Central memory CD4-positive, alpha-beta T cell (primary cell): Measurements from ENCODE around the gene SCARB1.

Experiments used
- DNase-seq: peaks from one replicate; pipeline ENCODE4 v3.0.0; 2022

Gene SCARB1

DNA sequence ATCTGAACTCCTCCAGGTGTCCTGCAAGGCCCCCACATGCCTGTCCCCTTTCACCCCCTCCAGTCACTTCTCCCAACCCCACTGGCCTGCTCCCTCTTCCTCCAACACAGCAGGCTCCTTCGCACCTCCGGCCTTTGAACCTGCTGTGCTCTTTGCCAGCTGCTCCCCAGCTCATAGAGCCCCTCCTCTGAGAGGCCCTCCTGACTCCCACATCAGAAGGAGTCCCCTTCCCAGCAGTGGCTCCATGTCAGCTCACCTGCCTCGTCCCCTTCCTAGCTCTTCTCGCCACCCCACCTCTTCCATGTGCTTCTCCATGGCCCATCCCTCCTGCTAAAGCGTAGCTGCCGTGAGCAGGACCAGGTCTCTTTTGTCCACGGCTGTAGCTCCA lies 22.1 kb downstream of the SCARB1 start:
- DNase-seq = no peak

DNA sequence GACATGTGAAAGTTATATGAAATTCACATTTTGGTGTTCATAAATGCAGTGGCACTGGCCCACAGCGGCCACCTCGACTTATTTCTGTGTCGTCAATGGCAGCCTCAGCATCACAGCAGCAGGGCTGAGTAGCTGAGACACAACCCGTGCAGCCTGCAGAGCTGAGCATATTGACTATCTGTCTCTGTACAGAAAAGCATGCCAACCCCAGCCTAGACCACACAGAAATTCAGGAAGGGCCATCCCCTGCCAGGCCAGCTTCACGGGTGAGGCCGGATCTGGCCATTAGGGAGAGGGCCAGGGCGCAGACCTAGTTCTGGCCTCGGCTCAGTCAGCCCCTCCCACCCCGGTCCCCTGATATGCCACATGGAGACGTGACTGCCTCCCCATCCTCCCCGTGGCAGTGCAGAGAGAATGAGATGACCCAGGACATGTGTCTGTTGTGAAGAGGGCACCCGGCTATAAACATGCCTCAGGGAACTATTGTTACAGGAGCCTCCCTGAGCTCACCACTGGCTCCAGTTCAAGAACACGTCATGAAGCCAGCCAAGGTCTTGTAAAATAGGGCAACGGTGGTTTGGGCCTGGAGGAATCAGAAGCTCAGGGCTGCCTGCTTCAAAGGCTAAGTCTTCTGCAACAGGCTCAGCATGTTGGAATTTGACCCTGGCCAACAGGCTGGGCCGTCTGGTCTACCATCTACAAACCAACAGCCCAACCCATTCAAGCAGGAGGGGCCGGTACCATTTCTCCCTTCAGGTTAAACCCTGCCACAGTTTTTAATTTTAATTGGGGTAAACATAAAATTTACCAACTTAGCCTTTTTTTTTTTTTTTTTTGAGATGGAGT lies 25.5 kb downstream of the SCARB1 start:
- no peak for DNase-seq

DNA sequence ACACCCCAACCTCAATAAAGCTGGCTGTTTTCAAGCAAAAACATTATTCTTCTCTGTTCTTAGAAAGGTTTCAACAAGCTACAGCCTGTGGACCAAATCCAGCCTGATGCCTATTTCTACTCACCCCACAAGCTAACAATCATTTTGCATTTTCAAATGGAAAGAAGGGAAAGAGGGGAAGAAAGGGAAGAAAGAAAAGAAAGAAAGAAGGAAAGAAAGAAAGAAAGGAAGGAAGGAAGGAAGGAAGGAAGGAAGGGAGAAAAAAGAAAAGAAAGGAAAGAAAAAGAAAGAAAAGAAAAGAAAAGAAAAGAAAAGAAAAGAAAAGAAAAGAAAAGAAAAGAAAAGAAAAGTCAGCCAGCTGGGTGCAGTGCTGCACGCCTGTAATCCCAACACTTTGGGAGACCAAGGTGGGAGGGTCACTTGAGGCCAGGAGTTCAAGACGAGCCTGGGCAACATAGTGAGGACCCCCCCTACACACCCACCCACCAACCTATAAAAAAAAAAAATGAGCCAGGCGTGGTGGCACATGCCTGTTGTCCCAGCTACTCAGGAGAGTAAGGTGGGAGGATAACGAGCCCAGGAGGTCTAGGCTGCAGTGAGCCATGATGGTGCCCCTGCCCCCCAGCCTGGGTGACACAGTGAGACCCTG lies 26.3 kb downstream of the SCARB1 start:
- DNase-seq = no peak

DNA sequence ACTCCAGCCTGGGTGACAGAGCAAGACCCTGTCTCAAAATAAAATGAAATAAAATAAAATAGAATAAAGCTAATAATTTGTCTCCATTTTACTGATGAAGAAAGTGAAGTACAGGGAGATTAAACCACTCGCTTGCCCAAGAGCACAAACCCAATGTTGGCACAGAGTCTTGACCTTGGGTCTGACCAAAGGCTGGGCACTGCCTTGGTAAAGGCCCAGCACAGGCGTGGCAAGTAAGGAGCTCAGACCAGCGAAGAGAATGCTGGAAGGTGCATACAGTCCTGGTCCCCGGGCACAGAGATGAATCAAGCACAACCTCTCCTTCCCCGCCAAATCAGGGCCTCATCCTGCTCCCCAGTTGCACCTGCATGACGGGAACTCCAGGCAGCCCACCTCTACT lies 26.9 kb downstream of the SCARB1 start:
- no peak for DNase-seq

DNA sequence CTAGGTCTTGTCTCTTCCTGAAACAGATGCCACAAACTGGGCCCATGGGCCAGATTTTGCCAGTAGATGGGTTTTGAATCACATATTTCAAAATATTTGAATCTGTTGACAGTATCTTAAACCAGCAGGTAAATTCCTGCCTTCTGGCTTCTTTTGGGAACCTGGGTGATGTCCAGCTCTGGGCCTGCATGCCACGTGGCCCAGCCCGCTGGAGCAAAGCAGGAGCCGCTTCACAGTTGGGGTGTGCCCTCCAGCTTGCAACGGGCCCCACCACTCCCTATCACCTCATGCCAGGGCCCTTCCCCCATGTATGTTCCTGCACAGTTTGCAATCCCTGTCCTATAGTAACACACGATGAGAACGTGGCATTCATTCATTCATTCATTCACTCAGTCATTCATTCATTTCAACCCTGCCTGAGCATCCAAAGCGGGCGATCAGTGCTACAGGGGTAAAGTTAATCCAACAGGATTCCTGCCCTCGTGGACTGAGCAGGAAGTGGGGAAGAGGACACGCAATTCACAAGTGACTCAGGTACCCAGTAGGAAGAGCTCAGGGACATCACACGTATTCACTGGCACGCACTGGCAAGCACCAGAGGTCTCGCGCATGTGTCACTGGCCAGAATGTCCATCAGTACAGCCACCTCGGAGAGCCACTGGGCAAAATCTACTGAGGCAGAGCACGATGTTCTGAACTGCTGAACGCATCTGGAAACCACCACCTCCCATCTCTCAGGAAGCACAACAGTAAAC lies 27.8 kb downstream of the SCARB1 start:
- no peak for DNase-seq

DNA sequence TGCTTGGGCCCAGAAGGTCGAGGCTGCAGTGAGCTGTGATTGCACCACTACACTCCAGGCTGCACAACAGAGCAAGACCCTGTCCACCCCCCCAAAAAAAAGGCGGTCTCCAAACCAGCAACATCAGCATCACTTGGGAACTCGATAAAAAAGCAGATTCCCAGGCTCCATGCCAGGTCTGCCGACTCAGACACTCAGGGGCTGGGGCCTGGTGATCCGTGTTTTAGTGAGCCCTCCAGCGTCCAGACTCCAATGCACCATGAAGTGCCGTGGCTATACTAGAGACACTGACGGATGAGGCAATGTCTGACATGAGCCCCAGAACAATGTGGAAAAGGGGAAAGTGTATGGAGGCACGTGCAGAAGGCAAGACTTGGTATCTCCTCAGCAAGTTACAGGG lies 28.8 kb downstream of the SCARB1 start:
- DNase-seq = no peak

DNA sequence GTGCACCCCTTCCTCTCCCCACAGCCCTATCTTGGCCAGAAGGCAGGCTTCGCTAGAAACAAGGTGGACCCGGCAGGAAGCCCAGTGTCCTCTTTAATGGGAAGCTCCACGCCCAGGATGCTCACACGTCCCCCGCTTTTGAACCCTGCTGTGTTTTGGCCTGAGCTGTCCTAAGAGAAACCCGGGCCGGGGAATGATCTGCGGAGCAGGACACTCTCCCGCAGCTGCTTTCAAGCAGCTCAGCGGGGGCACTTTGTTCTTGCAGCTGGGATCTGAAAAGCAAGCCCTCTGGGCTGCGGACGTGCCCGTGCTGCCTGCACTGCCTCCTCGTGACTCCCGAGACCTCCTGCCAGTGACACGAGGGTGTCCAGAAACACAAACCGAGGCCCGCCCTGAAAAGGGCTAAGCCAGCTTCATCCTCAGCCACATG lies 30.0 kb downstream of the SCARB1 start:
- no peak for DNase-seq

DNA sequence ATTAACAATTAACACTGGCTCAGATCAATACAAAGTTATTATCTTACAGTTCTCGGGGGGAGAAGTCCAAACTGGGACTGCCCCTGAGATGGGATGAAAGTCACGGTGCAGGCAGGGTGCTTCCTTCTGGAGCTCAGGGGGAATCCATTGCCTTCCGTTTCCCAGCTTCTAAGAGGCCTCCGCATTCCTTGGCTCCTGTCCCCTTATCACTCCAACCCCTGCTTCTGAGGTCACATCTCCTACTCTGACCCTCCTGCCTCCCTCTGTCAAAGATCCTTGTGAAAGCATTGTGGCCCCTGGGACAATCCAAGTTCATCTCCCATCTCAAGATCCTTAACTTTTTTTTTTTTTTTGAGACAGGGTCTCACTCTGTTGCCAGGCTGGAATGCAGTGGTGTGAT lies 30.8 kb downstream of the SCARB1 start:
- DNase-seq = no peak

DNA sequence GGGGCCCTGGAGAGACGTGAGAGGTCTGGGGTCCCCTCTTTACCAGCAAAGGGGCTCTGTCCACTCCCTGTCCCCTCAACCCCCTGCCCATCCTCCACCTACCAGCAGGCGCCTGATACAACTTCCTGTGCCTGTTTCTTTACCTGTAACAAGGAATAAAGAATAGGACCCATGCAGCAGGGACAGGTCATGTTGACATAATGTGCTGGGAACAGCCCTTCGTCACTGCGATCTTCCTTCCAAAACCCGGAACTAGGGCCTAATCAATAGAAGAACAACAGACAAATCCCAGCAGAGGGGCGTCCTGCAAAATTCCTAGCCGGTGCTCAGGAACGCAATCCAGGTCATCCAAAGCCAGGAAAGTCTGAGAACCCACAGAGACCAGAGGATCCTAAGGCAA lies 32.1 kb downstream of the SCARB1 start:
- no peak for DNase-seq

DNA sequence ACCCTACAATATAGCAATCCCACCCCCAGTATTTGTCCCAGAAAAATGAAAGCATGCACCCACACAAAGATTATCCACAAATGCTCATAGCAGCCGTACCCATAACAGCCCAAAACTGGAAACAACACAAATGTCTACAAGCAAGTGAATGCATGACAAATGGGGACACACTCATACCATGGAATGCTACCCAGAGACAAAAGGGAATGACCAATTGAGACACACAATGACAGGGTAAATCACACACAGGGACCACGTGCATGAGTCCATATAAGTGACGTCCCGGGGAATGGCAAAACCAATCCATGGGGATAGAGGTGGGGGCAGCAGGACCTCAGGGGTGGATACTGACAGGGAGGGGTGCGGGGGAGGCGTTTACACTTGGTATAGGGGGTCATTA lies 33.4 kb downstream of the SCARB1 start:
- no peak for DNase-seq

DNA sequence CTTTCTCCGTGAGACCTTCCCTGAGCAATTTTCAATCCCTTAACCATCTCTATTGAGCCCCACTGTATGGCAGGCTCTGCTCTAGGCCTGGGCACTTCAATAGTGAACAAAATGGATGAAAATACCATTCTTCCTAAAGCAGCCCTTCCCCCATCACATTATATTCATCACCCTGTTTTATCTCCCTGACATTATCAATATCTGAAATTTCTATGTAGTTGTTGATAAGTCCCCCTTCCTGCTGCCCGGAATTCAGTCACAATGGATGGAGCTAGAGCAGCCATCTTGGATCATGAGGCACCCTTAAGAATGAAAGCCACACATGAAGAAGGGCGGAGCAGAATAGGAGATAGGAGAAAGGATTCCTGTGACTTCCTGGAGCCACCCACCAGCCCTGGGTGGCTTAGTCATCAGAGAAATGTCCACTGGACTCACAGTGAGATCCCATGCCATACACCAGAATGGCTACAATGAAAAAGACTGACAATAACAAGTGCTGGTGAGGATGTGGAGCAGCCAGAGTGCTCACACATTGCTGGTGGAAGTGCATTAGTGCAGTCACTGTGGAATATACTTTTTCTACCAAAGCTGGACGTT lies 33.9 kb downstream of the SCARB1 start:
- DNase-seq = no peak

DNA sequence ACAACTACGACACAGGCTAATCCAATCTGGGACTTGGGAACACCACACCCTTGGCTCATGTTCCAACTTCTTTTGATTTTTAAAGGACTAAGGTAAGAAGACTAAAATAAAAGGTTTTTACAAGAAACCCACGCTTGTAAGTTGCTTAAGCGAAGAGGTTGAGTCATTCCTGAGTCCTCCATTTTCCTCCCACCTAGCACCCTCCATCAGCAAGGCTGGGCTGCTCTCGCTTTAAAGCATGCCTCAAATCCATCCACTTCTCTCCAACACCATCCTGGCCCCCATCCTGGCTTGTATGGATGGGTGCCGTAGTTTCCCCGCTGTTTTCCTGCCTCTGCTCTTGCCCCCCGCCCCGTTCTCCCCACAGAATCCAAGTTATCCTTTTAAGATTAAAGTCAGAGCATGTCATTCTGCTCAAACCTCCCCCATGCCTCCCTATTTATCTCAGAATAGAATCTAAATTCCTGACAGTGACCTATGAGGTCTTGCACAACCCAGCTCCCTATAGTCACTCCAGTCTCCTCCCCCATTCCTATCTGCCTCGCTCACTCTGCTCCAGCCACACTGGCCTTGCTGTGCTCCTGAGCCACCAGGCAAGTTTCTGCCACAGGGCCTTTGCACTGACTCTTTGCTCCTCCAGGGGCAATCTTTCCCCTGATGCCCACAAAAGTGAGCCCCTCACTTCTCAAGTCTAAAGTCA lies 34.5 kb downstream of the SCARB1 start:
- no peak for DNase-seq

DNA sequence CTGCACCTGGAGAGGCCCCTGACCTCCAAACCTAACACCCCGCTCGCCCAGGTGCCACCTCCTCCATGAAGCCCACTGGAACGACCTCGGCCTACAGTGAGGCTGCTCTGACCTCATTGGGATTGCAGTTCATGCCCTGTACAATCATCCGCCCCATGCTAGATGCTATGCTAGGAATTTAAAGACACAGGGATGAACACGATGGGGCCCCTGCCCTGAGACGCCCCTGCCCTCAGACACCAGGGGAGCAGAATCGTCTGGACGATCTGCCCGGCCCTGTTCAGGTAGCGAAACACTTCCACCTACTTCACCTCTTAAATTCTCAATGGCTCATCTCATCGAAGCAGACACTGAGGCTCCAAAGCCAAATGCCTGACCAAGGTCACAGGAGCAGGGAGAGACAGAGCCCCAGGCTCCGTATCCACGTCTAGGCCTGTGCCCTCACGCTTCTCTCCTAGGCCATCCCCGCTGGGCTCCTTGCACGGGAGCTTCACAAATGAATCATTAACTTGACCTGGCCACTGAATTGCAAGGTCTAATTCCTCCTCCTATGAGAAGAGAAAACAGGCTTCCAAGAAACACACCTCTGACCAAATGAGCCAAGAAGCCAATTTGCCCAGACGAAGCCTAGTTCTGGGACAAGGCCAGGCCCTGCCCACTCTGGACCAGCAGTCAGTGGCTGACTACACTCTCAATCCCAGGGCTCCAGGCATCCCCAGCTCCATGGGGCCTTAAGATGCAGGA lies 35.2 kb downstream of the SCARB1 start:
- DNase-seq = no peak

DNA sequence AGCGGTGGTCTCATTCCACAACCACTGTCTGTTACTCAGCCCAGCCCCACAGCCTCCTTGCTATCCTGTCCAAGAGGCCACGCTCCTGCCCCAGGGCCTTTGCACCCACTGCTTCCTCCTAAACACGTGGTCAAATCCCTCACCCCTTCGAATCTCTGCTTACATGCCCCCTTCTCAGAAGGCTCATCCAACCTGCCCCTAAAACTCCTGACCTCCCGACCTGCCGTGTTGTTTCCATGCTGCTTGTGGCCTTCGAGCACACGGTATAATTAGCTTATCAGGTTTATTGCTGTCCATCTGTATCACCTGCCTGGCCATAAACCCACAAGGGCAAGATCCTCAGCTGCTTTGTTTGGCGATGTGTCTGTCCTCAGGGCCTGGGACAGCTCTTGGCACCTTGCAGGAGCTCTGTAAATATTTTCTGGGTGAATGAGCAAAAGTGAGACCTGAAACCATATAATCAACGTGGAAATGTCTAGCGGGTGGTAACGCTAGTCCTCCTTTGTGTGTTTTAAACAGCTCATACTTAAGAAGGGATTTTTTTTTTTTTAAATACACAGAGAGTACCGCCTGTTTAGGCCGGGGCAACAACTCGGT lies 36.0 kb downstream of the SCARB1 start:
- DNase-seq = no peak

DNA sequence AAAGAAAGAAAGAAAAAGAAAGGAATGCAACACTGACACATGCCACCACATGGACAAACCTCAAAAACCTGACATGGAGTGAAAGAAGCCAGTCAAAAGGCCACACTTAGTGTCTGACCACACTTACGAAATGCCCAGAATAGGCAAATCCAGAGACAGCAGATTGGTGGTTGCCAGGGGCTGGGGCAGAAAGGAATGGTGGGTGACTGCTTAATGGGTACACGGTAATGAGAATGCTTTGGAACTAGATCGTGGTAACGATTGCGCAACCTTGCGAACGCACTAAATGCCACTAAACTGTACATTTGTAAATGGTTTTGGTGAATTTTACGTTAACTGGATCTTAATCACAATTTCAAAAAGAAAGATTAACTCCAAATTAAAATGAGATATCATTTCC lies 39.5 kb downstream of the SCARB1 start:
- DNase-seq = no peak

DNA sequence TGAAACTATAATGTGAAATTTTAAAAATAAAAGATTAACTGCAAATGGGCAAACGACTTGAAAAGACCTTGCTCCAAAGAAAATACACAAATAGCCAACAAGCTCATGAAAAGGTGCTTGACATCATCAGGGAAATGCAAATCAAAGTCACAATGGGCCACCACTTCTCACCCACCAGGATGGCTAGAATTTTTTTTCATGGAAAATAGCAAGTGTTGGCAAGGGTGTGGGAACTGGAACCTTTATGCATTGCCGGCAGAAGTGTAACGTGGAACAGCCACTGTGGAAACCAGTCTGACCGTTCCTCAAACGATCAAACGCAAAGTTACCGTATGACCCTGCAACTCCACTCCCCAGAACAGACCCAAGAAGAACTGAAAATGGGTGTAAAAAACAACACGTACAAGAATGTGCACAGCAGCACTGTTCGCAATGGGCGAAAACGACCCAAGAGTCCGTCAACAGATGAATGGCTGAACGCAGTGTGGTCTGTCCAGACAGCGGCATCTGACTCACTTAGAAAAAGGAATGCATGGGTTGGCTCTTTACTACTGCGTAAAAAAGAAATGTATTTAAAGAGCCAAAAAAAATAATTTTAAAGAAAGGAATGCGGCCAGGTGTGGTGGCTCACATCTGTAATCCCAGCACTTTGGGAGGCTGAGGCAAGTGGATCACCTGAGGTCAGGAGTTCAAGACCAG lies 40.2 kb downstream of the SCARB1 start:
- no peak for DNase-seq

DNA sequence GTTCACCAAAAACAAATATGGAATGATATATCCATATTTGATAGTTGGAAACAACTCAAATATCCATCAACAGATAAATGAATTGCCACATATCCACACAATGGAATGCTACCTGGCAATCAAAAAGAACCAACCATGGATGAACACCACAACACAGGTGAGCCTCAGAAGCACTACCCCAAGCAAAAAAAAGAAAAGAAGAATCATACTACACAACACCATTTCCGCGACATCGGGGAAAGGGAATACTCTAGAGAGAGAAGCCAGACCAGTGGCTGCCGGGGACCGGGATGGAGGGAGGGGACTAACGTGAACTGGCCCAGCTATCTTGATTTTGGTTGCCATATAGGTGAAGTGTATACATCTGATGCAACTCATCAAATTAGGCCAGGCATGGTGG lies 41.4 kb downstream of the SCARB1 start:
- no peak for DNase-seq

DNA sequence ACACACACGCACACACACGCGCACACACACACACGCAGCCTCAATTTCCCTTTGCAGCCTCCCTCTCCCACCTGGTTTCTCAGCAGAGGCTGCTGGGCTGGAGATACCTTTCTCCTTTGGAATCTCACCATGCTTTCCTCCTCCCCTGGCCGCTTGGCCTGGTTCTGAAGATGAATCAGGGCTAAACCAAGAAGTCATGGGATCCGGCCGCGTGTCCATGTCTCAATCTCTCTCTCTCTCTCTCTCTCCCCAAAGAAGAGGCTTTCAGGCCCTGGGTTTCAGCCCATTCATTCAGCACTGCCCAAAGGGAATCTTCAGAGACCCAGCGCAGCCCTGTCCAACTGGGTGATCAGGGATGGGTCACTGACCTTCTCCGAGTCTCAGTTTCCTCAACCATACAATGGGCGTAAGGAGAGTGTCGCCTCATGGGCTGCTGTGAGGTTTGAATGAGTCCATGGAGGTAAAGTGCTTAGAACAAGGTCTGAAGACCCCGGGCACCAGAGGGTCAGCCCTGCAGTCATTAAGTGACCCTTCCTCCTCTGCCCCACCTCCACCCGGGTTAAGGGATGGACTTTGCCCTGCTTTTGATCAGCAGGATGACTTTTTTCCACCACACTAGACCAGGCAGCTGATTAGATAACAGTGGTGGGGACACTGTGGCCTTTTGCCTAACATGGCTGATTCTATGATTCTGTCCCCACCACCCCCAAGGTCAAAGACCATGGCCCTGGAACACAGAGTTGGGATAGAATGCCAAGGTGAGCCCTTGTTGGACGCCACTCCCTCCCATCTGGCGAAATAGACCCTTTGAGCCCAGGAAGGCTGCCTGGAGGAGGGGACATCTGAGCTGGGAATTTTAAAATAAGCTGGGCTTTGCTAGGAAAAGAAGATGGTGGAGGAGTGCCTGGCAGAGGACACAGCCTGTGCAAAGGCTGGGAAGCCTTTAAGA lies 42.1 kb downstream of the SCARB1 start:
- no peak for DNase-seq

DNA sequence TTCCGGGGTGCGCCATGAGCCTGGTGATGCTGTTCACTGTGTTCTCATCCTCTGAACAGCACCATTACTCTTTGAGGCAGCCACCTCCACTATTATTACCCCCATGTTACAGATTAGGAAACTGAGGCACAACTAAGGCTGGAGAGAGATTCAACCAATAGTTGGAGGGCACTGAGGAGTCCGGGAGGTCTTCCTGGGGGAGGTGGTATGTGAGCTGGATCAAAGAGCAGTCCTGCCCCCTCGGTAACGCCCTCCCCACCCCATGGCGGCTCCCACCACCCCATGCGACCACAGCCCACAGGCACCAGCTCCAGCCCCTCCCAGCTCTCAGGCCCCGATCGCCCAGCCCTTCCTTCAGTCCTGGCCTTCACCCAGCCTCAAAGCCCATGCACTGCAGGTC lies 43.5 kb downstream of the SCARB1 start:
- DNase-seq = no peak

DNA sequence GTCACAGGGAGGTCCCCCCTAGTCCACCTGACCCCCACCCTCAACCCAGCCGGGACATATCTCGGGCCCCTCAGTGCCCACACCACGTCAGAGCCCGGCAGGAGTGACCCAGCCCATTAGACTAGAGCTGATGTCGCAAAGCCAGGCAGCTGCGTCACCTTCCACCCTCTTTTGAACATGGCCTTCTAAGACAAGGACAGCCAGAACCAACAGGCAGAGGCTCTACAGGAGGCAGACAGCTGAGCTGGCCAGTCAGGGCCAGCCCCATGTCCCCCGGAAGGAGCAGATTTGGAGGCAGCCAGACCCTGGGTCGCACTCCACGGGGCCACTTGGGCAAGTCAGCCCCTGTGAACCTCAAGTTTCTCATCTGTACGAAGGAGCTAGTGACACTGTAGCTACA lies 44.1 kb downstream of the SCARB1 start:
- no peak for DNase-seq
